ENCODE measurements around the gene ARL4D.
"Not testable (repeated sequence)": the region's sequence is repeated elsewhere in the genome, so short reads cannot be mapped to it uniquely, and the experiment has no call there.

ARL4D gene

GRCh38 chr17:43410557-43411368 is 12.0 kb downstream of the ARL4D start:
- H3K4me3 ChIP-seq (ENCODE audit: control insufficient read depth, low read depth, low read length): no peak overlapping the region
- TF ChIP-seq CTCF (IDR thresholded peaks at IDR 0.05; ENCODE audit: control insufficient read depth, insufficient read depth, low read depth, low read length, missing control alignments): no peak
- no peak for DNase-seq (ENCODE audit: low read depth)

DNA sequence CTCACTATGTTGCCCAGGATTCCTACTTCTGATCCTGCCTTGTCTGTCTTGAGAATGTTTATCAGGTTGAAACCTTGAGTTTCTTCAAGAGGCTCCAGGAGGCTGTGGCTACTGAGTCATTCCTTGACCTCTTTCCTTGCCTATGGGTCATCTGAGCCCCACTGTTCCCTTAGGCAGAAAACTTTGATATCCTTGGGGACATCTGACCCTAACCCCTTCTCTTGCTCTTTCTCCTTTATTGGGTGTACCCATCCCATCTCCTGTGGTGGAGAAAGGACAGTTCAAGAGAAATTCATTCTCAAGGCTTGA is 12.5 kb downstream of the ARL4D start:
- no peak overlapping the region for H3K4me3 ChIP-seq (ENCODE audit: control insufficient read depth, low read depth, low read length)
- no peak for TF ChIP-seq CTCF (IDR thresholded peaks at IDR 0.05; ENCODE audit: control insufficient read depth, insufficient read depth, low read depth, low read length, missing control alignments)
- DNase-seq (ENCODE audit: low read depth): no peak

GRCh38 chr17:43411749-43412148 is 13.0 kb downstream of the ARL4D start:
- no peak overlapping the region for H3K4me3 ChIP-seq (ENCODE audit: control insufficient read depth, low read depth, low read length)
- TF ChIP-seq CTCF (IDR thresholded peaks at IDR 0.05; ENCODE audit: control insufficient read depth, insufficient read depth, low read depth, low read length, missing control alignments): no peak
- no peak for DNase-seq (ENCODE audit: low read depth)

GRCh38 chr17:43412166-43412565 is 13.4 kb downstream of the ARL4D start:
- no peak for DNase-seq (ENCODE audit: low read depth)
- TF ChIP-seq CTCF (IDR thresholded peaks at IDR 0.05; ENCODE audit: control insufficient read depth, insufficient read depth, low read depth, low read length, missing control alignments): no peak
- H3K4me3 ChIP-seq (ENCODE audit: control insufficient read depth, low read depth, low read length): no peak overlapping the region

DNA sequence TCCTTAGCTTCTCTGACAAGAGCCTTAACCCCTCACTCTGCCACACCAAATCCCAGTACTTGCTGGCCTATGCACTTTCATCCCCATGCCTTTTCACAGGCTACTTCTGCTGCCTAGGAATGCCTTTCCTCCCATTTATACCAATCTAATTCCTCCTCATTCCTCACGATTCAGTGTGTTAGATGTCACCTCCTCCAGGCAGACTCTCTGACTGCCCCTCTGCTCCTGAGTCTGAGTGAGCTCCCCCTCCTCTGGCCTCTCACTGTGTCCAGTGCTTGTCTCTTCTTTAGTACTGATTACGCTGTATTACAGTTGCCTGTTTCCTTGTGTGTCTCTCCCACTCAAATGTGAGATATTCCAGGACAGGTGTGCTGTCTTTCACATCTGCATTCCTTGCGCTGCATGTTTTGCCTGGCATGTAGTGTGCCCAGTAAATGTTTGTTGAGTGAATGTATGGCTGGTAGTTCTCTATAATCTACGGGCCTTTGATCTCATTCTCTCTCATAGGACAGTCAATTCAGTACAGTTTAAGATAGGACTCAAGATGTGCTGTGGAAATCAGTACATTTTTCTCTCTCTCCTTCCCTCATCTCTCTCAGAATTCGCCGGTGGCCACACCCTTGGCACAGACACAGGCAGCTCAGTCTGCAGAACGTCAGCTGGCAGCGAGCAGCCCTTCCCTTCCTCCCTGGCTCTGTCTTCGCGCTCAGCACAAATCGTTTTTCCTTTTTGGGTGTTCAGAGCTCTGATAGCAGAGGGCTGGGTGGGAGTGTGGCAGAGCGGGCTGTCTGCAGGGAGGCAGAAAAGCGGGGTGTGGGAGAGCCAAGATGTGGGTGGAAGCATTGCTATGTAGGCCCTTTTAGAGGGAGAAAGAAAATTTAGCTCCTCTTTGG is 18.5 kb downstream of the ARL4D start:
- no peak overlapping the region for H3K4me3 ChIP-seq (ENCODE audit: control insufficient read depth, low read depth, low read length)
- no peak for DNase-seq (ENCODE audit: low read depth)
- TF ChIP-seq CTCF (IDR thresholded peaks at IDR 0.05; ENCODE audit: control insufficient read depth, insufficient read depth, low read depth, low read length, missing control alignments): no peak

- H3K4me3 ChIP-seq (ENCODE audit: control insufficient read depth, low read depth, low read length): peak overlapping the region; percentile 32
- peak; percentile 57 for DNase-seq (ENCODE audit: low read depth)
- no peak for TF ChIP-seq CTCF (IDR thresholded peaks at IDR 0.05; ENCODE audit: control insufficient read depth, insufficient read depth, low read depth, low read length, missing control alignments)
Observed at GRCh38 chr17:43418441-43419374, 19.9 kb downstream of the ARL4D start.

DNA sequence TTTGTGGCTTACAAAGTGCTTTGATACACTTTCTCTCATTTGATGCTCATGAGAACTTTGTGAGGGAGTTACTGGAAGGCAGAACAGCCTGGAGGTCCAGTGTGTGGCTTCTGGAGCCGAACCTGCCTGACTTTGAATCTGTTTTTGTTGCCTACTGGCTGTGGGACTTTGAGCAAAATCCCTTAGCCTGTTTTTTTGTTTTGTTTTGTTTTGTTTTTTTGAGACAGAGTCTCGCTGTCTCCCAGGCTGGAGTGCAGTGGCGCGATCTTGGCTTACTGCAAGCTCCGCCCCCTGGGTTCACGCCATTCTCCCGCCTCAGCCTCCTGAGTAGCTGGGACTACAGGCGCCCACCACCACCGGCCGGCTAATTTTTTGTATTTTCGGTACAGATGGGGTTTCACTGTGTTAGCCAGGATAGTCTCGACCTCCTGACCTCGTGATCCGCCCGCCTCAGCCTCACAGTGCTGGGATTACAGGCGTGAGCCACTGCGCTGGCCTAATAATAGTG is 20.6 kb downstream of the ARL4D start:
- peak overlapping the region; percentile 32 for H3K4me3 ChIP-seq (ENCODE audit: control insufficient read depth, low read depth, low read length)

More for the DNA sequence above, 20.6 kb downstream of the ARL4D start:
- not testable (repeated sequence) for DNase-seq (ENCODE audit: low read depth)

All from AG09309 (cell line).